ENCODE measurements around the gene MYBBP1A. TPM values are rescaled to one million over a fixed set of nuclear protein-coding genes. Genes with fewer than 3 reads are reported as not detected.

MYBBP1A gene
- total RNA-seq, 4 donors from 2014 or later = 32.4 to 70.0 (median 54.4) TPM

DNA sequence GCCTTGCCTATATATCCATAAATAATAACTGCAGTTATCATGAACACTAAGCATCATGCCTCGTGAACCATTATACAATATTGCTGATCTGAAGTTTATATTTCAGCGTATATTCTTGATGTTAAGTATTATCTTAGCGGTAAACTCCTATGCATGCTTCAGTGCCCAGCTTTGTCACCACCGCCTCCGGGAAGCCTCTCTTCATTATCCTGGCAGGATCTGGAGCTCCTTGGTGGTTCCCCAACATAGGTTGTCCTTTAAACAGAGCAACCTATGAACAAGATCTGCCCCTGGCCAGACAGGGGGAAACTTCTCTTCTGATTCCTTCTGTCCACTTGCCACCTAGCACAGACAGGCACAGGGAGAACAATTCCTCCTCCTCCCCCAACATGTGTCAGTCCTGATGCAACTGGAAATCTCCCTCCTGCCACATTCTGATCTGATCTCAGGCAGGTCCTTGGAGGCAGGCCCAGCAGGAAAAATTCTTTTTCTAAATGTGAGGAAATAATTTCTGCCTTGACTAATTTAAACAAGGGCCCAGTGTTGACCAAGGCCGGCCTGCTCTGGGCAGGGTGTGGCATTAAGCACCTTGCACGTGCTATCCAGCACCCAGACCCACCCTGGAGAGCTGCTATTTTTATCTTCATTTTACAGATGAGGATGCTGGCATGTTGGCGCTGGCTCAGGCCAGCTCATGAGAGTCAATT is 34.1 kb downstream of the MYBBP1A start:
- WGBS, 2 donors = 55 to 72% methylated on average over 8 of the region's 8 CpGs
- intact Hi-C loops (cut with DNase I) = no loop called here
- H3K4me1 ChIP-seq = peaks cover 20 to 77% (median 39%) of the 10 kb centered on the region in 3 donors
- H3K4me3 ChIP-seq = no peak overlapping the region
- no peak for DNase-seq
- no peak for TF ChIP-seq POLR2A (IDR thresholded peaks at IDR 0.05)
- TF ChIP-seq, protein P1, sequence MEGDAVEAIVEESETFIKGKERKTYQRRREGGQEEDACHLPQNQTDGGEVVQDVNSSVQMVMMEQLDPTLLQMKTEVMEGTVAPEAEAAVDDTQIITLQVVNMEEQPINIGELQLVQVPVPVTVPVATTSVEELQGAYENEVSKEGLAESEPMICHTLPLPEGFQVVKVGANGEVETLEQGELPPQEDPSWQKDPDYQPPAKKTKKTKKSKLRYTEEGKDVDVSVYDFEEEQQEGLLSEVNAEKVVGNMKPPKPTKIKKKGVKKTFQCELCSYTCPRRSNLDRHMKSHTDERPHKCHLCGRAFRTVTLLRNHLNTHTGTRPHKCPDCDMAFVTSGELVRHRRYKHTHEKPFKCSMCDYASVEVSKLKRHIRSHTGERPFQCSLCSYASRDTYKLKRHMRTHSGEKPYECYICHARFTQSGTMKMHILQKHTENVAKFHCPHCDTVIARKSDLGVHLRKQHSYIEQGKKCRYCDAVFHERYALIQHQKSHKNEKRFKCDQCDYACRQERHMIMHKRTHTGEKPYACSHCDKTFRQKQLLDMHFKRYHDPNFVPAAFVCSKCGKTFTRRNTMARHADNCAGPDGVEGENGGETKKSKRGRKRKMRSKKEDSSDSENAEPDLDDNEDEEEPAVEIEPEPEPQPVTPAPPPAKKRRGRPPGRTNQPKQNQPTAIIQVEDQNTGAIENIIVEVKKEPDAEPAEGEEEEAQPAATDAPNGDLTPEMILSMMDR (IDR thresholded peaks at IDR 0.05) = no peak
- no peaks in the 10 kb centered on the region for H3K36me3 ChIP-seq
- H3K9me3 ChIP-seq = no peaks in the 10 kb centered on the region
- H3K27me3 ChIP-seq = no peaks in the 10 kb centered on the region
- peak overlapping the region; percentile 66 to 93 (median 82) for H3K27ac ChIP-seq

DNA sequence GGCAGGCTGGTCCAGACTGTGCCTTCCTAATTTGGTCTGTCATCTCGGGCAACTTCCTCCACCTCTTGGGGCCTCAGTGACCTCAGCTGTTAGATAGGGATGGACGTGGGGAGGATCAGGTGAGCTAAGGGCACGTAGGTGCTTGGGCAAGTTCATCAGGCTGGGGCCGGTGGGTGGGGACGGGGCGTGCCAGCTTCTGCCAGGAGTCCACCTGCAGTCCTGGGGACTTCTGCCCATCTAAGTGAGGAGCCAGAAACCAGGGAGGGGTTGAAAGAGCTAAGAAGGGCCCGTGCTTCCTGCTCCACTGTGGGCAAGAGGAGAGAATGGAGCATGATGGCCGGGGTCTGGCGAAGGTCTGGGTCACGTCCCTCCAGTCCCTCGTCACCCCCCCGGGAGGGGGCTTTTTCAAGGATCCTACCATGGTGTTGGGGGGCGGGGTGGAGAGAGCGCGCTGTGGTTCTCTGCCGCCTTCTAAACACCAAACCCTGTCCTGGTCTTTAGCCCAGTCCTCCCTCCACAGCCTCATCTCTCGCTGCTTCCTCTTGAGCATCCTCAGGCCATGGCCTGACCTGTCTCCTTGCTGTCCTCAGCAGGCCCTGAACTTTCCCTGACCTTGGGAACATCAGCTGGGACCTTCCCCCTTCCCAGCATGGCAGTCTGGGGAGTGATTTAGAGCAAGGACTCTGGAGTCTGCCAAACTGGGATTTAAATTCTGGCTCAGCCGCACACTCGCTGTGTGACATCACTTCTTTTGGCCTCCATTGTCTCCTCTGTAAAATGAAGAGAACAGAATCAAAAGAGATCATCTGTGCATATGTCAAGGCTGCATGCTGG is 34.9 kb downstream of the MYBBP1A start:
- no peak overlapping the region for H3K4me3 ChIP-seq
- no peaks in the 10 kb centered on the region for H3K36me3 ChIP-seq
- H3K27me3 ChIP-seq = no peaks in the 10 kb centered on the region
- TF ChIP-seq, protein P1 (IDR thresholded peaks at IDR 0.05) = no peak
- TF ChIP-seq POLR2A (IDR thresholded peaks at IDR 0.05) = no peak
- 74 to 79% methylated on average over 16 to 18 of the region's 19 CpGs for WGBS, 2 donors
- no peaks in the 10 kb centered on the region for H3K9me3 ChIP-seq
- peaks cover 20 to 85% (median 42%) of the 10 kb centered on the region in 3 donors for H3K4me1 ChIP-seq
- intact Hi-C loops (cut with DNase I) = no loop called here
- DNase-seq = no peak
- peak overlapping the region; percentile 66 to 93 (median 82) for H3K27ac ChIP-seq

DNA sequence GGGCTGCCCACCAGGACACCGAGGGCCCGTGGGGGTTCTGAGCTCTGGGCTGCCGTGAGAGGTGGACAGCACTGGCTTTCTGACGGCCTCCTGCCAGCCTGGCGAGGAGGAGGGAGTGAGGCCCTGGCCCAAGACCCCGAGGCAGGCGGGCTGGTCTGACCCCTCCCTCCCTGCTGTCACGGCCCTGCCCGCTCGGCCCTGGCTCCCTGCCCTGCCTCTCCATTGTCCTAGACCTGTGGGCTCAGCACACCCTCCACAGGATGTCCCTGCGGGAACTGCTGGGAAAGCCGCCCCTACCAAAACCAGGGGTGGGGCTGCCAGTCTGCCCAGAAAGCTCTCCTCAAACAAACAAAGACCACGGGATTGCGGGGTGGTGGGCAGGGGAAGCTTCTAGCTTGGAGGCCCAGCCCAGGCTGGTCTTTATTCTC is 35.8 kb downstream of the MYBBP1A start:
- H3K4me3 ChIP-seq = no peak overlapping the region
- peaks cover 20 to 90% (median 42%) of the 10 kb centered on the region in 3 donors for H3K4me1 ChIP-seq
- WGBS, 2 donors = 80% methylated on average over 2 of the region's 14 CpGs; no CpG with 5 or more reads in 1 of the 2 donors
- H3K36me3 ChIP-seq = no peaks in the 10 kb centered on the region
- H3K9me3 ChIP-seq = no peaks in the 10 kb centered on the region
- no peaks in the 10 kb centered on the region for H3K27me3 ChIP-seq
- TF ChIP-seq POLR2A (IDR thresholded peaks at IDR 0.05) = no peak
- TF ChIP-seq, protein P1 (IDR thresholded peaks at IDR 0.05) = no peak
- peak overlapping the region; percentile 66 to 93 (median 82) for H3K27ac ChIP-seq
- no peak for DNase-seq
- intact Hi-C loops (cut with DNase I) = no loop called here

DNA sequence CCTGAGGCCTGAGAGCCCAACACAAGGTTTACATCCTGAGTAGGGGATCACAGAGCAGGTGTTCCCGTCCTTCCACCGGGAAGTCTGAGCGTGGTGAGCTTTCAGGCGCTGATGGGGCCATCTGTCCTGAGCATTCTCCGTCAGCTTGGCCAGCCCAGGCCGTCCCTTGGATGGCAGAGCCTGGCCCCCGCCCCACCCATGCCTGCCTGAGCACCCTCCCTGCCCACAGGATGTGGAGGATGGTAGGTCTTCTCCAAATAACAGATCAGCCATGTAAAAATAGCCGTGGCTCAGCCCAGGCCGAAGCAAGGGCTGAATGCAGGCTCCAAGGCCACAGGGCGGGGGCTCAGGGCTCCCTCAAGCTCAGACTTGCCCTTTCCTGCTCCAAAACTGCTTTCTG is 36.3 kb downstream of the MYBBP1A start:
- no peaks in the 10 kb centered on the region for H3K9me3 ChIP-seq
- no peak for TF ChIP-seq POLR2A (IDR thresholded peaks at IDR 0.05)
- TF ChIP-seq, protein P1 (IDR thresholded peaks at IDR 0.05) = no peak
- DNase-seq = no peak
- no peaks in the 10 kb centered on the region for H3K27me3 ChIP-seq
- H3K4me3 ChIP-seq = no peak overlapping the region
- H3K4me1 ChIP-seq = peaks cover 20 to 90% (median 45%) of the 10 kb centered on the region in 3 donors
- intact Hi-C loops (cut with DNase I) = no loop called here
- no peaks in the 10 kb centered on the region for H3K36me3 ChIP-seq
- 40 to 90% methylated on average over 1 to 4 of the region's 10 CpGs for whole genome bisulfite sequencing, 2 donors
- H3K27ac ChIP-seq = peak overlapping the region; percentile 66 to 93 (median 82)

DNA sequence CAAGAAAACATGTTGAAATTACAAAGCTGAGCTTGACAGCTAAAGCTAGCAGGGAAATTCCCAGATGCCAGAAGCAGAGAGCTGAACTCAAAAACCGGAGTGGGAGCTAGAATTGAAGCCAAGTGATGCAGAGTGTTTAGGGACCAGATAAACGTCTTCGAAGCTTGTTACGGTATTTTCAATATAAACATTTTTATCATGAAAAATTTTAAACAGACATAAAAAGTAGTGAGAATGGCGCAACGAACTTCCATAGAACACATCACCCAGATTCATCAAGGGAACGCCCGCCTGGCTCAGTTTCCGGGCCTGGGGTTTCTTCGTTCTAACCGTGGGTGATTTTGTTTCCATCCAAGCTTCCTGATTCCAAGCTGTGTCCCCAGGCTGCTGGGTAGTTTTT is 38.4 kb downstream of the MYBBP1A start:
- Histone ChIP-seq H3K36me3 (no peaks in the 10 kb centered on the region), H3K27ac (peak overlapping the region; percentile 39 to 86 (median 64)), H3K27me3 (no peaks in the 10 kb centered on the region), H3K9me3 (no peaks in the 10 kb centered on the region), H3K4me3 (no peak overlapping the region), H3K4me1 (peaks cover 20 to 92% (median 45%) of the 10 kb centered on the region in 3 donors)
- DNase-seq = no peak
- TF ChIP-seq, protein P1 (IDR thresholded peaks at IDR 0.05) = no peak
- TF ChIP-seq POLR2A (IDR thresholded peaks at IDR 0.05) = no peak
- intact Hi-C loops (cut with DNase I) = no loop called here
- WGBS, 2 donors = 61 to 70% methylated on average over 11 of the region's 11 CpGs
